Fibroblast of lung (primary cell): ENCODE data around the gene CDC42EP2.

ENCODE experiments used
- CTCF ChIP-seq, 2 donors: IDR thresholded peaks in 1 of 2; conservative IDR thresholded peaks in 1 of 2; 1 replicate in 1 of 2; 2 replicates in 1 of 2; pipeline ENCODE4 v1.5.1; 2011 to 2012; ENCODE audit warnings: low read length in 2 of 2, control low read depth in 1 of 2, inconsistent platforms in 1 of 2, low read depth in 1 of 2, mild to moderate bottlenecking in 1 of 2
- EZH2 ChIP-seq: IDR thresholded peaks from 2 replicates; pipeline ENCODE4 v1.5.1; 2012; ENCODE audit warnings: low read length, control low read depth, mild to moderate bottlenecking; ENCODE audit errors: missing control alignments

GRCh38 chr11:65323813-65324212 lies 9.1 kb downstream of the CDC42EP2 start:
- TF ChIP-seq CTCF (conservative IDR thresholded peaks at IDR 0.05 in 1 of 2, IDR thresholded peaks at IDR 0.05 in 1 of 2; ENCODE audit: low read depth in 1 of 2, low read length in 2 of 2) (no peak), EZH2 (no peak)
